HepG2 (cell line): ENCODE data around the gene ITLN2.

Experiments used
- EZH2 ChIP-seq: conservative IDR thresholded peaks from 2 replicates; pipeline ENCODE4 v1.6.1; 2012; ENCODE audit warnings: mild to moderate bottlenecking, low read depth, low read length, moderate library complexity
- GATAD1 ChIP-seq: IDR thresholded peaks from 2 replicates; pipeline ENCODE4 v1.6.1; 2016; ENCODE audit warnings: missing genetic modification reagents, missing compliant biosample characterization
- HDAC1 ChIP-seq: sonication (generic); formaldehyde crosslinking; IDR thresholded peaks from 2 replicates; pipeline ENCODE4 v1.5.1; 2020; ENCODE audit warnings: mild to moderate bottlenecking, missing genetic modification reagents
- MAFK ChIP-seq, 2 experiments: IDR thresholded peaks in 1 of 2; conservative IDR thresholded peaks in 1 of 2; 2 replicates each; pipeline ENCODE4 v1.6.1; 2011; ENCODE audit warnings: improper control_type of control experiment in 2 of 2, low read length in 2 of 2
- PAX8 ChIP-seq: sonication (generic); formaldehyde crosslinking; IDR thresholded peaks from 2 replicates; pipeline ENCODE4 v1.8.0; 2022; ENCODE audit warnings: mild to moderate bottlenecking, missing genetic modification reagents, borderline replicate concordance
- POLR2A ChIP-seq, 2 experiments: IDR thresholded peaks; 2 replicates each; pipeline ENCODE4 v1.6.1; 2011; ENCODE audit warnings: low read depth in 2 of 2, low read length in 2 of 2, mild to moderate bottlenecking in 1 of 2, moderate library complexity in 1 of 2; ENCODE audit not compliant: insufficient read depth in 1 of 2
- REXO4 ChIP-seq: sonication (generic); formaldehyde crosslinking; IDR thresholded peaks from 2 replicates; pipeline ENCODE4 v1.8.0; 2022; ENCODE audit warnings: missing genetic modification reagents, mild to moderate bottlenecking, borderline replicate concordance
- XRCC5 ChIP-seq: fragments of 200-400 bp; formaldehyde crosslinking; optimal IDR thresholded peaks from 2 replicates; pipeline ENCODE3; 2017; ENCODE audit warnings: mild to moderate bottlenecking, low read length
- ZNF17 ChIP-seq: sonication (generic); formaldehyde crosslinking; IDR thresholded peaks from 2 replicates; pipeline ENCODE4 v1.5.0; 2020; ENCODE audit warnings: mild to moderate bottlenecking, missing genetic modification reagents
- ZNF564 ChIP-seq: sonication (generic); formaldehyde crosslinking; IDR thresholded peaks from 2 replicates; pipeline ENCODE4 v1.8.1; 2023; ENCODE audit warnings: mild to moderate bottlenecking, missing genetic modification reagents
- TF ChIP-seq, protein P1 (sequence below): sonication (generic); formaldehyde crosslinking; IDR thresholded peaks from 2 replicates; pipeline ENCODE4 v1.4.0; 2020; ENCODE audit warnings: mild to moderate bottlenecking, missing genetic modification reagents
- TF ChIP-seq, protein P2 (sequence below): sonication (generic); formaldehyde crosslinking; IDR thresholded peaks from 2 replicates; pipeline ENCODE4 v1.5.0; 2020; ENCODE audit warnings: mild to moderate bottlenecking, missing genetic modification reagents, moderate library complexity
- TF ChIP-seq, protein P3 (sequence below): sonication (generic); formaldehyde crosslinking; IDR thresholded peaks from 2 replicates; pipeline ENCODE4 v1.9.0; 2021; ENCODE audit warnings: mild to moderate bottlenecking, missing genetic modification reagents

DNA sequence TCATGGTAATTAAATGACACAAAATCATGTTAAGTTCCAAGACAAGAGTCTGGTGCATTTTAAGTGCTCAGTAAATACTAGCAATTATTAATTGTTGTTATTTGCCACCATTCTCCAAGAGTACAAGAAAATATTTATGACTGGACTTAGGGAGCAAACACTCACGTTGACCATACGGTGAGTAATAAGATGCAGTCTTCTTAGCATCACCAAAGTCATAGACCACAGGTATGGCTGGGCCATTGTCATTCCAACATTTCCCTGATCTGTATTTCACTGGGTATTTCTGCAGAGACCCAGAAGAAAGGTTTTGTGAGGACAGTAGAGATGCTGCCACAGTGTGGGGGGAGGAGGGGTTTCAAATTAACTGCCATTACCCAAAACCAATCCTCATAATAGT is 4.7 kb downstream of the ITLN2 start:
- TF ChIP-seq HDAC1 (CRISPR knock-in tag) (no peak), POLR2A (IDR thresholded peaks at IDR 0.05; ENCODE audit: insufficient read depth in 1 of 2, low read depth in 2 of 2, low read length in 2 of 2) (no peak), GATAD1 (CRISPR knock-in tag) (no peak), EZH2 (no peak), XRCC5 (no peak), REXO4 (CRISPR knock-in tag) (no peak), ZNF564 (CRISPR knock-in tag) (no peak), ZNF17 (no peak), PAX8 (CRISPR knock-in tag) (no peak), MAFK (conservative IDR thresholded peaks at IDR 0.05 in 1 of 2, IDR thresholded peaks at IDR 0.05 in 1 of 2; ENCODE audit: low read length in 2 of 2) (no peak)
- TF ChIP-seq, protein P1, sequence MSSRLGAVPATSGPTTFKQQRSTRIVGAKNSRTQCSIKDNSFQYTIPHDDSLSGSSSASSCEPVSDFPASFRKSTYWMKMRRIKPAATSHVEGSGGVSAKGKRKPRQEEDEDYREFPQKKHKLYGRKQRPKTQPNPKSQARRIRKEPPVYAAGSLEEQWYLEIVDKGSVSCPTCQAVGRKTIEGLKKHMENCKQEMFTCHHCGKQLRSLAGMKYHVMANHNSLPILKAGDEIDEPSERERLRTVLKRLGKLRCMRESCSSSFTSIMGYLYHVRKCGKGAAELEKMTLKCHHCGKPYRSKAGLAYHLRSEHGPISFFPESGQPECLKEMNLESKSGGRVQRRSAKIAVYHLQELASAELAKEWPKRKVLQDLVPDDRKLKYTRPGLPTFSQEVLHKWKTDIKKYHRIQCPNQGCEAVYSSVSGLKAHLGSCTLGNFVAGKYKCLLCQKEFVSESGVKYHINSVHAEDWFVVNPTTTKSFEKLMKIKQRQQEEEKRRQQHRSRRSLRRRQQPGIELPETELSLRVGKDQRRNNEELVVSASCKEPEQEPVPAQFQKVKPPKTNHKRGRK (CRISPR knock-in tag): no peak
- TF ChIP-seq, protein P2, sequence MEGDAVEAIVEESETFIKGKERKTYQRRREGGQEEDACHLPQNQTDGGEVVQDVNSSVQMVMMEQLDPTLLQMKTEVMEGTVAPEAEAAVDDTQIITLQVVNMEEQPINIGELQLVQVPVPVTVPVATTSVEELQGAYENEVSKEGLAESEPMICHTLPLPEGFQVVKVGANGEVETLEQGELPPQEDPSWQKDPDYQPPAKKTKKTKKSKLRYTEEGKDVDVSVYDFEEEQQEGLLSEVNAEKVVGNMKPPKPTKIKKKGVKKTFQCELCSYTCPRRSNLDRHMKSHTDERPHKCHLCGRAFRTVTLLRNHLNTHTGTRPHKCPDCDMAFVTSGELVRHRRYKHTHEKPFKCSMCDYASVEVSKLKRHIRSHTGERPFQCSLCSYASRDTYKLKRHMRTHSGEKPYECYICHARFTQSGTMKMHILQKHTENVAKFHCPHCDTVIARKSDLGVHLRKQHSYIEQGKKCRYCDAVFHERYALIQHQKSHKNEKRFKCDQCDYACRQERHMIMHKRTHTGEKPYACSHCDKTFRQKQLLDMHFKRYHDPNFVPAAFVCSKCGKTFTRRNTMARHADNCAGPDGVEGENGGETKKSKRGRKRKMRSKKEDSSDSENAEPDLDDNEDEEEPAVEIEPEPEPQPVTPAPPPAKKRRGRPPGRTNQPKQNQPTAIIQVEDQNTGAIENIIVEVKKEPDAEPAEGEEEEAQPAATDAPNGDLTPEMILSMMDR: no peak
- TF ChIP-seq, protein P3, sequence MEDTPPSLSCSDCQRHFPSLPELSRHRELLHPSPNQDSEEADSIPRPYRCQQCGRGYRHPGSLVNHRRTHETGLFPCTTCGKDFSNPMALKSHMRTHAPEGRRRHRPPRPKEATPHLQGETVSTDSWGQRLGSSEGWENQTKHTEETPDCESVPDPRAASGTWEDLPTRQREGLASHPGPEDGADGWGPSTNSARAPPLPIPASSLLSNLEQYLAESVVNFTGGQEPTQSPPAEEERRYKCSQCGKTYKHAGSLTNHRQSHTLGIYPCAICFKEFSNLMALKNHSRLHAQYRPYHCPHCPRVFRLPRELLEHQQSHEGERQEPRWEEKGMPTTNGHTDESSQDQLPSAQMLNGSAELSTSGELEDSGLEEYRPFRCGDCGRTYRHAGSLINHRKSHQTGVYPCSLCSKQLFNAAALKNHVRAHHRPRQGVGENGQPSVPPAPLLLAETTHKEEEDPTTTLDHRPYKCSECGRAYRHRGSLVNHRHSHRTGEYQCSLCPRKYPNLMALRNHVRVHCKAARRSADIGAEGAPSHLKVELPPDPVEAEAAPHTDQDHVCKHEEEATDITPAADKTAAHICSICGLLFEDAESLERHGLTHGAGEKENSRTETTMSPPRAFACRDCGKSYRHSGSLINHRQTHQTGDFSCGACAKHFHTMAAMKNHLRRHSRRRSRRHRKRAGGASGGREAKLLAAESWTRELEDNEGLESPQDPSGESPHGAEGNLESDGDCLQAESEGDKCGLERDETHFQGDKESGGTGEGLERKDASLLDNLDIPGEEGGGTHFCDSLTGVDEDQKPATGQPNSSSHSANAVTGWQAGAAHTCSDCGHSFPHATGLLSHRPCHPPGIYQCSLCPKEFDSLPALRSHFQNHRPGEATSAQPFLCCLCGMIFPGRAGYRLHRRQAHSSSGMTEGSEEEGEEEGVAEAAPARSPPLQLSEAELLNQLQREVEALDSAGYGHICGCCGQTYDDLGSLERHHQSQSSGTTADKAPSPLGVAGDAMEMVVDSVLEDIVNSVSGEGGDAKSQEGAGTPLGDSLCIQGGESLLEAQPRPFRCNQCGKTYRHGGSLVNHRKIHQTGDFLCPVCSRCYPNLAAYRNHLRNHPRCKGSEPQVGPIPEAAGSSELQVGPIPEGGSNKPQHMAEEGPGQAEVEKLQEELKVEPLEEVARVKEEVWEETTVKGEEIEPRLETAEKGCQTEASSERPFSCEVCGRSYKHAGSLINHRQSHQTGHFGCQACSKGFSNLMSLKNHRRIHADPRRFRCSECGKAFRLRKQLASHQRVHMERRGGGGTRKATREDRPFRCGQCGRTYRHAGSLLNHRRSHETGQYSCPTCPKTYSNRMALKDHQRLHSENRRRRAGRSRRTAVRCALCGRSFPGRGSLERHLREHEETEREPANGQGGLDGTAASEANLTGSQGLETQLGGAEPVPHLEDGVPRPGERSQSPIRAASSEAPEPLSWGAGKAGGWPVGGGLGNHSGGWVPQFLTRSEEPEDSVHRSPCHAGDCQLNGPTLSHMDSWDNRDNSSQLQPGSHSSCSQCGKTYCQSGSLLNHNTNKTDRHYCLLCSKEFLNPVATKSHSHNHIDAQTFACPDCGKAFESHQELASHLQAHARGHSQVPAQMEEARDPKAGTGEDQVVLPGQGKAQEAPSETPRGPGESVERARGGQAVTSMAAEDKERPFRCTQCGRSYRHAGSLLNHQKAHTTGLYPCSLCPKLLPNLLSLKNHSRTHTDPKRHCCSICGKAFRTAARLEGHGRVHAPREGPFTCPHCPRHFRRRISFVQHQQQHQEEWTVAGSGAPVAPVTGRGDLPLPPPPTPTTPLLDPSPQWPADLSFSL (CRISPR knock-in tag): no peak
